ENCODE data around the gene ATP13A1. TPM values are rescaled to one million over a fixed set of nuclear protein-coding genes. Genes with fewer than 3 reads are reported as not detected.
"Not testable (repeated sequence)": the region's sequence is repeated elsewhere in the genome, so short reads cannot be mapped to it uniquely, and the experiment has no call there.

Gene ATP13A1
- total RNA-seq, 1 donor from 2014 or later = 135 TPM

- POLR2A ChIA-PET = interaction anchor here (0.6 kb wide), 1 partner anchor 40 kb away, joined by 4 read pairs; no protein-coding TSS in a partner anchor
- ATAC-seq (ENCODE audit: low read depth) = no peak
These were observed 41.4 kb upstream of the ATP13A1 start for GRCh38 chr19:19704836-19705235.

GRCh38 chr19:19700493-19700892 is 37.0 kb upstream of the ATP13A1 start:
- Mint-ChIP-seq H3K9me3 (peaks cover 21% of the 10 kb centered on the region), H3K36me3 (ENCODE audit: low read depth) (peaks cover 35% of the 10 kb centered on the region)
- H3K27ac Mint-ChIP-seq; POLR2A ChIA-PET; H3K27me3 Mint-ChIP-seq; ATAC-seq (ENCODE audit: low read depth); H3K4me1 Mint-ChIP-seq; DNase-seq; H3K4me3 Mint-ChIP-seq; intact Hi-C loops (cut with micrococcal nuclease); CTCF ChIA-PET: not testable (repeated sequence)

More at GRCh38 chr19:19704836-19705235, 41.4 kb upstream of the ATP13A1 start:
- TF ChIP-seq, protein P1, sequence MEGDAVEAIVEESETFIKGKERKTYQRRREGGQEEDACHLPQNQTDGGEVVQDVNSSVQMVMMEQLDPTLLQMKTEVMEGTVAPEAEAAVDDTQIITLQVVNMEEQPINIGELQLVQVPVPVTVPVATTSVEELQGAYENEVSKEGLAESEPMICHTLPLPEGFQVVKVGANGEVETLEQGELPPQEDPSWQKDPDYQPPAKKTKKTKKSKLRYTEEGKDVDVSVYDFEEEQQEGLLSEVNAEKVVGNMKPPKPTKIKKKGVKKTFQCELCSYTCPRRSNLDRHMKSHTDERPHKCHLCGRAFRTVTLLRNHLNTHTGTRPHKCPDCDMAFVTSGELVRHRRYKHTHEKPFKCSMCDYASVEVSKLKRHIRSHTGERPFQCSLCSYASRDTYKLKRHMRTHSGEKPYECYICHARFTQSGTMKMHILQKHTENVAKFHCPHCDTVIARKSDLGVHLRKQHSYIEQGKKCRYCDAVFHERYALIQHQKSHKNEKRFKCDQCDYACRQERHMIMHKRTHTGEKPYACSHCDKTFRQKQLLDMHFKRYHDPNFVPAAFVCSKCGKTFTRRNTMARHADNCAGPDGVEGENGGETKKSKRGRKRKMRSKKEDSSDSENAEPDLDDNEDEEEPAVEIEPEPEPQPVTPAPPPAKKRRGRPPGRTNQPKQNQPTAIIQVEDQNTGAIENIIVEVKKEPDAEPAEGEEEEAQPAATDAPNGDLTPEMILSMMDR (IDR thresholded peaks at IDR 0.05) = no peak
- intact Hi-C loops (cut with micrococcal nuclease) = no loop called here
- peaks cover 66% of the 10 kb centered on the region for H3K36me3 Mint-ChIP-seq (ENCODE audit: low read depth)
- H3K4me3 Mint-ChIP-seq = no peak overlapping the region
- H3K27ac Mint-ChIP-seq = no peak overlapping the region
- H3K4me1 Mint-ChIP-seq = no peaks in the 10 kb centered on the region
- CTCF ChIA-PET = no interaction called here
- H3K9me3 Mint-ChIP-seq = peaks cover 38% of the 10 kb centered on the region
- H3K27me3 Mint-ChIP-seq = no peaks in the 10 kb centered on the region
- DNase-seq = no peak

GRCh38 chr19:19697589-19697988 is 34.1 kb upstream of the ATP13A1 start:
- intact Hi-C loops (cut with micrococcal nuclease) = no loop called here
- CTCF ChIA-PET = no interaction called here
- DNase-seq (no peak), ATAC-seq (ENCODE audit: low read depth) (no peak)
- POLR2A ChIA-PET = no interaction called here
- H3K36me3 Mint-ChIP-seq (ENCODE audit: low read depth) = peaks cover 14% of the 10 kb centered on the region
- TF ChIP-seq, protein P1 (IDR thresholded peaks at IDR 0.05) = no peak
- H3K9me3 Mint-ChIP-seq = peaks cover 11% of the 10 kb centered on the region
- H3K4me1 Mint-ChIP-seq = no peaks in the 10 kb centered on the region
- H3K27me3 Mint-ChIP-seq = no peaks in the 10 kb centered on the region
- H3K27ac Mint-ChIP-seq = no peak overlapping the region
- no peak overlapping the region for H3K4me3 Mint-ChIP-seq

GRCh38 chr19:19696386-19696785 is 32.9 kb upstream of the ATP13A1 start:
- no peaks in the 10 kb centered on the region for H3K4me1 Mint-ChIP-seq
- no peaks in the 10 kb centered on the region for H3K27me3 Mint-ChIP-seq
- POLR2A ChIA-PET = no interaction called here
- CTCF ChIA-PET = no interaction called here
- no peak overlapping the region for H3K27ac Mint-ChIP-seq
- no peak overlapping the region for H3K4me3 Mint-ChIP-seq
- DNase-seq (no peak), ATAC-seq (ENCODE audit: low read depth) (no peak)
- TF ChIP-seq, protein P1 (IDR thresholded peaks at IDR 0.05) = no peak
- H3K9me3 Mint-ChIP-seq = peaks cover 11% of the 10 kb centered on the region
- H3K36me3 Mint-ChIP-seq (ENCODE audit: low read depth) = peaks cover 14% of the 10 kb centered on the region
- intact Hi-C loops (cut with micrococcal nuclease) = no loop called here

GRCh38 chr19:19691683-19692082 is 28.2 kb upstream of the ATP13A1 start:
- Mint-ChIP-seq H3K4me3 (no peak overlapping the region), H3K9me3 (no peaks in the 10 kb centered on the region), H3K36me3 (ENCODE audit: low read depth) (peaks cover 6% of the 10 kb centered on the region), H3K4me1 (no peaks in the 10 kb centered on the region), H3K27ac (no peak overlapping the region), H3K27me3 (no peaks in the 10 kb centered on the region)
- DNase-seq (no peak), ATAC-seq (ENCODE audit: low read depth) (no peak)
- intact Hi-C loops (cut with micrococcal nuclease) = no loop called here
- ChIA-PET POLR2A (no interaction called here), CTCF (no interaction called here)
- TF ChIP-seq, protein P1 (IDR thresholded peaks at IDR 0.05) = no peak

GRCh38 chr19:19689023-19689422 is 25.5 kb upstream of the ATP13A1 start:
- H3K4me1 Mint-ChIP-seq; H3K27me3 Mint-ChIP-seq; intact Hi-C loops (cut with micrococcal nuclease); ATAC-seq (ENCODE audit: low read depth); H3K27ac Mint-ChIP-seq; CTCF ChIA-PET; H3K9me3 Mint-ChIP-seq; DNase-seq; H3K4me3 Mint-ChIP-seq: not testable (repeated sequence)
- POLR2A ChIA-PET = interaction anchor here (0.6 kb wide), 1 partner anchor 25 kb away, joined by 3 read pairs; no protein-coding TSS in a partner anchor
- H3K36me3 Mint-ChIP-seq (ENCODE audit: low read depth) = peaks cover 12% of the 10 kb centered on the region

Data from activated B cell treated with CpG ODN at 0.5 μM for 24 hours (primary cell).